ENCODE results near the gene LIX1.

The LIX1 gene

DNA sequence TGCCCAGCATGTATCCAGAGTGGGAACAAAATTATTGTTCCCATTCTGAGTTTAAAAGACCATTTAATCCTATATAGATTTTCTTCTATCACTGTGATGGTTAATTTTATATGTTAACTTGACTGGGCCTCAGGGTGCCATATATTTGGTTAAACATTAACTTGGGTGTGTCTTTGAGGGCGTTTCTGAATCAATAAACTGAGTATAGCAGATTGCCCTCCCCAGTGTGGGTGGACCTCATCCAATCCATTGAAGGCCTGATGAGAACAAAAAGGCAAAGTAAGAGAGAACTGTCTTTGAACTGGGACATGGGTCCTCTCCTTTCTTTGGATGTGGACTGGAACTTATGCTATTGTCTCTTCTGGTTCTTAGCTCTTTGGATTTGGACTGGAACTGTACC lies 23.3 kb upstream of the LIX1 start:
- H3K36me3 ChIP-seq (ENCODE audit: control insufficient read depth in 1 of 2, insufficient read depth in 2 of 2, low read depth in 1 of 2, low read length in 2 of 2): peaks cover 10 to 86% of the 10 kb centered on the region in 2 experiments
- 83% methylated on average over 1 of the region's 1 CpG for WGBS
- no peak overlapping the region for H3K4me2 ChIP-seq (ENCODE audit: low read length, poor library complexity, severe bottlenecking)
- H3K4me3 ChIP-seq (ENCODE audit: insufficient read depth in 1 of 2, low read depth in 1 of 2, low read length in 2 of 2): no peak overlapping the region
- no peak overlapping the region for H2AFZ ChIP-seq (ENCODE audit: low read depth, low read length)
- H3K4ac ChIP-seq (ENCODE audit: low read depth in 1 of 2, low read length in 2 of 2): no peak overlapping the region
- no peak for DNase-seq
- H2BK120ac ChIP-seq (ENCODE audit: low read depth, low read length): no peak overlapping the region
- H3K27me3 ChIP-seq (ENCODE audit: control insufficient read depth in 1 of 2, insufficient read depth in 1 of 2, low read length in 2 of 2): no peaks in the 10 kb centered on the region
- no peaks in the 10 kb centered on the region for H3K4me1 ChIP-seq (ENCODE audit: control insufficient read depth, insufficient read depth, low read depth, low read length)
- H4K8ac ChIP-seq (ENCODE audit: low read length): no peak overlapping the region
- no peak overlapping the region for H3K14ac ChIP-seq (ENCODE audit: low read length in 2 of 2)
- H2BK12ac ChIP-seq (ENCODE audit: low read length in 2 of 2): no peak overlapping the region
- H2BK15ac ChIP-seq (ENCODE audit: low read depth, poor library complexity, severe bottlenecking): no peak overlapping the region
- no peaks in the 10 kb centered on the region for H3K9me3 ChIP-seq (ENCODE audit: control insufficient read depth, low read length)
- H3K27ac ChIP-seq (ENCODE audit: low read length, poor library complexity, severe bottlenecking): no peak overlapping the region
- no peak overlapping the region for H3K18ac ChIP-seq (ENCODE audit: low read depth in 1 of 2, low read length in 2 of 2)
- H2BK5ac ChIP-seq (ENCODE audit: low read depth, low read length, poor library complexity, severe bottlenecking): no peak overlapping the region
- no peak overlapping the region for H4K91ac ChIP-seq (ENCODE audit: low read length)
- no peak overlapping the region for H2AK5ac ChIP-seq (ENCODE audit: low read length, severe bottlenecking)
- H3K79me1 ChIP-seq (replicated peaks; ENCODE audit: low read length, poor library complexity, severe bottlenecking): peaks cover 3% of the 10 kb centered on the region
- no peak overlapping the region for H3K23ac ChIP-seq (ENCODE audit: low read length in 2 of 2)
- peak overlapping the region; percentile 33 for H3K9ac ChIP-seq (ENCODE audit: low read length)

DNA sequence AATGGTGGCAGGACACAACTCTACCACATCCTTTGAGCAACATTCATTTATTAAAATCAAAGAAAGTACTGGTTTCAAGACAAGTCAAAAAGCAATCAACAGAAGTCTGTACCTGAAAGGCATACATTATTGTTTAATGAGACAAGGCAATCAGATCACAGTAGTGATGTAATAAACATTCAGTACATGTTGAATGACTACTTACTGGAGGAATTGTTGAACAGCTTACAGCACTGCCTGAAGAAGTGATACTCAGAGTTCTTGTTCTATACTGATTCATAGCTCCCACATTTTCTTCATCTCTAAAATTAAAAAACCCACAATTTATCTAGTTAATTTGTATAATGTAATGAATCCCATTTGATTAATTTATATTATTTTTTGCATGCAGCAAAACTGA lies 22.4 kb upstream of the LIX1 start:
- H4K8ac ChIP-seq (ENCODE audit: low read length): no peak overlapping the region
- no peak overlapping the region for H3K4me2 ChIP-seq (ENCODE audit: low read length, poor library complexity, severe bottlenecking)
- no peak overlapping the region for H2BK12ac ChIP-seq (ENCODE audit: low read length in 2 of 2)
- H2AK5ac ChIP-seq (ENCODE audit: low read length, severe bottlenecking): no peak overlapping the region
- no peak for DNase-seq
- no peak overlapping the region for H3K27ac ChIP-seq (ENCODE audit: low read length, poor library complexity, severe bottlenecking)
- no peak overlapping the region for H2BK15ac ChIP-seq (ENCODE audit: low read depth, poor library complexity, severe bottlenecking)
- H3K4me3 ChIP-seq (ENCODE audit: insufficient read depth in 1 of 2, low read depth in 1 of 2, low read length in 2 of 2): no peak overlapping the region
- H3K18ac ChIP-seq (ENCODE audit: low read depth in 1 of 2, low read length in 2 of 2): no peak overlapping the region
- H3K27me3 ChIP-seq (ENCODE audit: control insufficient read depth in 1 of 2, insufficient read depth in 1 of 2, low read length in 2 of 2): no peaks in the 10 kb centered on the region
- no peak overlapping the region for H3K9ac ChIP-seq (ENCODE audit: low read length)
- H2BK120ac ChIP-seq (ENCODE audit: low read depth, low read length): no peak overlapping the region
- no peaks in the 10 kb centered on the region for H3K9me3 ChIP-seq (ENCODE audit: control insufficient read depth, low read length)
- no peak overlapping the region for H4K91ac ChIP-seq (ENCODE audit: low read length)
- no peak overlapping the region for H3K4ac ChIP-seq (ENCODE audit: low read depth in 1 of 2, low read length in 2 of 2)
- no peak overlapping the region for H2AFZ ChIP-seq (ENCODE audit: low read depth, low read length)
- no peak overlapping the region for H3K14ac ChIP-seq (ENCODE audit: low read length in 2 of 2)
- H3K4me1 ChIP-seq (ENCODE audit: control insufficient read depth, insufficient read depth, low read depth, low read length): no peaks in the 10 kb centered on the region
- peaks cover 3% of the 10 kb centered on the region for H3K79me1 ChIP-seq (replicated peaks; ENCODE audit: low read length, poor library complexity, severe bottlenecking)
- H3K23ac ChIP-seq (ENCODE audit: low read length in 2 of 2): no peak overlapping the region
- peaks cover 10 to 86% of the 10 kb centered on the region in 2 experiments for H3K36me3 ChIP-seq (ENCODE audit: control insufficient read depth in 1 of 2, insufficient read depth in 2 of 2, low read depth in 1 of 2, low read length in 2 of 2)
- no peak overlapping the region for H2BK5ac ChIP-seq (ENCODE audit: low read depth, low read length, poor library complexity, severe bottlenecking)

DNA sequence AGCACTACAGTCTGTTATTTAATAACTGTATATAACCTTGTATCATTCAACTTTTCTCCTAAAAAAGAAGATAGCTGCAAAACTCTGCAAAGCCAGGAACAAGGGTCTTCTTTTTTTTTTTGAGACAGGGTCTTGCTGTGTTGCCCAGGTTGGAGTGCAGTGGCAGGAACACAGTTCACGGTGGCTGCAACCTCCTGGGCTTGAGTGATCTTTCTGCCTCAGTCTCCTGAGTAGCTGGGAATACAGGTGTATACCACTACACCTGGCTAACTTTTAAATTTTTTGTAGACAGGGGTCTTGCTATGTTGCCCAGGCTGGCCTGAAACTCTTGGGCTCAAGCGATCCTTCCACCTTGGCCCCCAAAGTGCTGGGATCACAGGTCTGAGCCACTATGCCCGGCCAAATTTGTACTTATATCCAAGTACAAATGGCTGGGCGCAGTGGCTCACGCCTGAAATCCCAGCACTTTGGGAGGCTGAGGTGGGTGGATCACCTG lies 21.4 kb upstream of the LIX1 start:
- Histone ChIP-seq H3K18ac (ENCODE audit: low read depth in 1 of 2, low read length in 2 of 2) (no peak overlapping the region), H3K14ac (ENCODE audit: low read length in 2 of 2) (no peak overlapping the region), H3K4me2 (ENCODE audit: low read length, poor library complexity, severe bottlenecking) (no peak overlapping the region), H3K9me3 (ENCODE audit: control insufficient read depth, low read length) (no peaks in the 10 kb centered on the region), H3K36me3 (ENCODE audit: control insufficient read depth in 1 of 2, insufficient read depth in 2 of 2, low read depth in 1 of 2, low read length in 2 of 2) (peaks cover 19 to 86% of the 10 kb centered on the region in 2 experiments), H3K79me1 (replicated peaks; ENCODE audit: low read length, poor library complexity, severe bottlenecking) (peaks cover 3% of the 10 kb centered on the region), H4K91ac (ENCODE audit: low read length) (no peak overlapping the region), H3K9ac (ENCODE audit: low read length) (no peak overlapping the region), H2AFZ (ENCODE audit: low read depth, low read length) (no peak overlapping the region), H2BK12ac (ENCODE audit: low read length in 2 of 2) (no peak overlapping the region), H3K27ac (ENCODE audit: low read length, poor library complexity, severe bottlenecking) (no peak overlapping the region), H3K4me1 (ENCODE audit: control insufficient read depth, insufficient read depth, low read depth, low read length) (no peaks in the 10 kb centered on the region), H4K8ac (ENCODE audit: low read length) (no peak overlapping the region), H3K27me3 (ENCODE audit: control insufficient read depth in 1 of 2, insufficient read depth in 1 of 2, low read length in 2 of 2) (no peaks in the 10 kb centered on the region), H2BK15ac (ENCODE audit: low read depth, poor library complexity, severe bottlenecking) (no peak overlapping the region), H2AK5ac (ENCODE audit: low read length, severe bottlenecking) (no peak overlapping the region), H3K4ac (ENCODE audit: low read depth in 1 of 2, low read length in 2 of 2) (no peak overlapping the region), H3K4me3 (ENCODE audit: insufficient read depth in 1 of 2, low read depth in 1 of 2, low read length in 2 of 2) (no peak overlapping the region), H2BK5ac (ENCODE audit: low read depth, low read length, poor library complexity, severe bottlenecking) (no peak overlapping the region), H2BK120ac (ENCODE audit: low read depth, low read length) (no peak overlapping the region), H3K23ac (ENCODE audit: low read length in 2 of 2) (no peak overlapping the region)
- no peak for DNase-seq
- 91% methylated on average over 5 of the region's 5 CpGs for WGBS

DNA sequence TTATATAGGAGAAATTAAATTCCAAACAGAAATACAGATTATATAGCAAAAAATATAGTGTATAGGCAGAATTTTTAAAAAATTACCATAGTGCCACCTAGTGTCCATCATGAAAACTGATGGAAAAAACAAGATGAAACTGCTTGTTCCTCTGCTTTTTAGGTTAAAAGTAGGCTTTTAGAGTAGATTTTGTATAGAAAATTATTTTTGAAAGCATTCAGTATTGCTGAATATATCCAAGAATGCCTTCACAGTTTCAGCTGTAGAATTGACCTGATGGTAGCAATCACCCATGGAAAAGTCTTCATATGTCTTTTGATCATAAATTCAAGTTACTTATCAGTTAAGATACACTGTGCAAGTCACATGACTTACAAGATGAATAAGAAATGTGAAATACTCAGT lies 21.0 kb upstream of the LIX1 start:
- no peak overlapping the region for H2AK5ac ChIP-seq (ENCODE audit: low read length, severe bottlenecking)
- H3K79me1 ChIP-seq (replicated peaks; ENCODE audit: low read length, poor library complexity, severe bottlenecking): peaks cover 3% of the 10 kb centered on the region
- no peaks in the 10 kb centered on the region for H3K27me3 ChIP-seq (ENCODE audit: control insufficient read depth in 1 of 2, insufficient read depth in 1 of 2, low read length in 2 of 2)
- no peak overlapping the region for H4K91ac ChIP-seq (ENCODE audit: low read length)
- H3K9me3 ChIP-seq (ENCODE audit: control insufficient read depth, low read length): peaks cover 4% of the 10 kb centered on the region
- no peak overlapping the region for H3K9ac ChIP-seq (ENCODE audit: low read length)
- H3K4ac ChIP-seq (ENCODE audit: low read depth in 1 of 2, low read length in 2 of 2): no peak overlapping the region
- peak; percentile 40 for DNase-seq
- H3K36me3 ChIP-seq (ENCODE audit: control insufficient read depth in 1 of 2, insufficient read depth in 2 of 2, low read depth in 1 of 2, low read length in 2 of 2): peaks cover 24 to 86% of the 10 kb centered on the region in 2 experiments
- H3K27ac ChIP-seq (ENCODE audit: low read length, poor library complexity, severe bottlenecking): no peak overlapping the region
- H3K4me2 ChIP-seq (ENCODE audit: low read length, poor library complexity, severe bottlenecking): no peak overlapping the region
- no peak overlapping the region for H2AFZ ChIP-seq (ENCODE audit: low read depth, low read length)
- no peak overlapping the region for H2BK120ac ChIP-seq (ENCODE audit: low read depth, low read length)
- H3K4me1 ChIP-seq (ENCODE audit: control insufficient read depth, insufficient read depth, low read depth, low read length): no peaks in the 10 kb centered on the region
- H4K8ac ChIP-seq (ENCODE audit: low read length): no peak overlapping the region
- H2BK5ac ChIP-seq (ENCODE audit: low read depth, low read length, poor library complexity, severe bottlenecking): no peak overlapping the region
- H2BK12ac ChIP-seq (ENCODE audit: low read length in 2 of 2): no peak overlapping the region
- H3K4me3 ChIP-seq (ENCODE audit: insufficient read depth in 1 of 2, low read depth in 1 of 2, low read length in 2 of 2): no peak overlapping the region
- H3K18ac ChIP-seq (ENCODE audit: low read depth in 1 of 2, low read length in 2 of 2): no peak overlapping the region
- no peak overlapping the region for H3K14ac ChIP-seq (ENCODE audit: low read length in 2 of 2)
- H2BK15ac ChIP-seq (ENCODE audit: low read depth, poor library complexity, severe bottlenecking): no peak overlapping the region
- no peak overlapping the region for H3K23ac ChIP-seq (ENCODE audit: low read length in 2 of 2)
